HFFc6 (cell line): ENCODE results near the gene EDDM3A. TPM values are rescaled to one million over a fixed set of nuclear protein-coding genes. Genes with fewer than 3 reads are reported as not detected.
"Not testable (repeated sequence)": the region's sequence is repeated elsewhere in the genome, so short reads cannot be mapped to it uniquely, and the experiment has no call there.

Experiments
- DNase-seq: peaks from one replicate; pipeline ENCODE4 v3.0.0-alpha.2; 2018
- H3K27ac Mint-ChIP-seq: 2 replicates; pipeline ENCODE4 v1.8.0; 2020; ENCODE audit warnings: mild to moderate bottlenecking, mixed read lengths
- H3K27me3 Mint-ChIP-seq: 2 replicates; pipeline ENCODE4 v1.8.0; 2021; ENCODE audit warnings: mild to moderate bottlenecking, moderate library complexity, mixed read lengths; ENCODE audit not compliant: insufficient read depth
- H3K36me3 Mint-ChIP-seq: 2 replicates; pipeline ENCODE4 v1.8.0; 2021; ENCODE audit warnings: low read depth, mixed read lengths
- H3K4me1 Mint-ChIP-seq: 2 replicates; pipeline ENCODE4 v1.8.0; 2020; ENCODE audit warnings: low read depth, mixed read lengths
- H3K4me3 Mint-ChIP-seq: 2 replicates; pipeline ENCODE4 v1.8.0; 2020; ENCODE audit warnings: mild to moderate bottlenecking, moderate library complexity, mixed read lengths
- H3K9me3 Mint-ChIP-seq: 2 replicates; pipeline ENCODE4 v1.8.0; 2020; ENCODE audit warnings: mild to moderate bottlenecking, mixed read lengths
- CTCF ChIP-seq: fragments of 200-600 bp; sonication (generic); IDR thresholded peaks from 2 replicates; pipeline ENCODE4 v1.5.0; 2021; ENCODE audit warnings: antibody characterized with exemption, mild to moderate bottlenecking
- total RNA-seq, 6 experiments: library from RNA; stranded (reverse); fragmentation: NEBNext Ultra II Directional; extraction: Animal tissue kit (Norgen Biotek cat#: 25700); gene quantifications; 2 replicates in 1 of 6; 3 replicates in 5 of 6; pipeline ENCODE4 v1.2.3, GENCODE V29; 2021

Gene EDDM3A
- total RNA-seq, 6 experiments from 2014 or later, result not detected

DNA sequence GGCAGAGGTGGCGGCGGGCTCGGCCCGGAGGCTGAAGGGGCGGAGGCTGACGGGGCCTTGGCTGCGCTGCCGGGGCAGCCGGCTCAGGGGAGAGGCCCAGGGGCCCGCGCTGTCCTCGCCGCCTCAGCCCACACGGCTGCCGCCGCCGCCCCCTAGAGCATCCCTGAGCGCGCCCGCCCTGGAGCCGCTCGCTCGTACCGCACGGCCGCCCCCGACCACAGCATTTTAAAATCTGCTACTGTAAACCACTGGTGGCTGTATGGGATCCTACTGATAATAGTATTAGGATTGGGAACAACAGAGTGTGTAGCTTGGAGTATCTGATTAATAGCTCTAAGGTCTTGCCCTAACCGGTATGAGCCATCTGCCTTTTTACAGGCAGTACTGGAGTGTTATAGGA, 22.2 kb upstream of the EDDM3A start:
- DNase-seq, result no peak
- H3K4me3 Mint-ChIP-seq, result no peak overlapping the region
- no peaks in the 10 kb centered on the region for H3K4me1 Mint-ChIP-seq
- peaks cover 25% of the 10 kb centered on the region for H3K27me3 Mint-ChIP-seq
- no peak for TF ChIP-seq CTCF
- H3K27ac Mint-ChIP-seq, result no peak overlapping the region
- H3K9me3 Mint-ChIP-seq, result no peaks in the 10 kb centered on the region
- no peaks in the 10 kb centered on the region for H3K36me3 Mint-ChIP-seq

DNA sequence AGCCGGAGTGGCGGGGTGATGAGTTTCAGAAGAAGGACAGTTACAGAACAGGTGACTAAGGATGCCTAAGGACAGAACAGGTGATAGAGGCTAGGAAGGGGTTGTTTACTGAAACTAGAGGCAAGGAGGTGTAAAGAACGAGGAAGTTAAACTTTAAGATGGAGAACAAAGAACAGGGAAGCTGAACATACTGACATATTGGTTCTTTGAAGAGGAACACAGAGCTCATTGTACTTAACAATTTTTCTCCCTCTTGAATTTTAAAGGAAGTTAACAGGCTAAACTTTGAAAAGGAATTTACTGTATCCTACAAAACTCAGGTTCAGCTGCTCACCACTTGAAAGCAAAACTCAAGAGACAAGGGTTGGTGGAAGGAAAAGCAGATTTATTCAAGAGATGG, 19.6 kb upstream of the EDDM3A start:
- DNase-seq, H3K4me3 Mint-ChIP-seq, H3K9me3 Mint-ChIP-seq, H3K36me3 Mint-ChIP-seq, H3K27ac Mint-ChIP-seq, H3K4me1 Mint-ChIP-seq: not testable (repeated sequence)
- H3K27me3 Mint-ChIP-seq, result peaks cover 21% of the 10 kb centered on the region

DNA sequence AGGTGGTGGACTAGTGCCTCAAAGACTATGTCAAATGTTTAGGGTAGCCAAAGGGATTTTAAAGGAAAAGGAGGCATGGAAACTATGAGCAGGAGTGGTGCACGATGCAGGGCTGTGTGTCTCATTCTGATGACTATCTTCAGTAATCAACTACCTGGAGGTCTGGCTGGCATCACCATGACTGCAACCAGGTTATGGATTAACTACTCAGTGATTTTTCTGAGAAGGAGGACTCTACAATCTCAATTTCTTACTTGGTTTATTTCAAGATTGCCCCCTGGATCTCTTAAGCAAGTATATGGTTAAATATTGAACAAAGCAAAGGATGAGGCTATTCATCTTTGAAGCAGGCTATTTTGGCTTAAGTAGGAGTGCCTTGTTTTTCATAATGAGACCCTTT, 19.2 kb upstream of the EDDM3A start:
- no peak for TF ChIP-seq CTCF
- Mint-ChIP-seq H3K27ac (no peak overlapping the region), H3K36me3 (no peaks in the 10 kb centered on the region), H3K4me3 (no peak overlapping the region), H3K27me3 (peaks cover 17% of the 10 kb centered on the region), H3K9me3 (no peaks in the 10 kb centered on the region), H3K4me1 (no peaks in the 10 kb centered on the region)
- DNase-seq, result no peak

DNA sequence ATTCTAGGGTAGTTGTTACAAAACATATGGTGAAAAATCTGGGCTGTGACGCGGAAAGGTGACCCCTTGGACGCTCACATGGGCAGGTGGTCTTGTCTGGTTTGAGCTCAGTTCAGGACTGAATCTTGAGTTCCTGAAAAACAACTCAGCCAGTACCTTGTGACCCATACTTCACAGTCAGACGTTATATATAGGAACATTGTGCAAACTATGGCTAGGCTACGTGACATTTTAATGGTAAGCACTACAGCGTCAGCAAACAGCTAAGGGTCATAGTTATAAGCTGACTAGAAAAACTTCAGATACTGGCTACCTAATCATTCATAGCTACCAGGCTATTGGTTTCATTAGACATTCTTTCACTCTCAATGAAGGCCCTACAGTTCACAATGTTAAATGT, 14.8 kb upstream of the EDDM3A start:
- H3K27ac Mint-ChIP-seq, result no peak overlapping the region
- H3K9me3 Mint-ChIP-seq, result no peaks in the 10 kb centered on the region
- peaks cover 3% of the 10 kb centered on the region; the same call in 1 of the 2 replicates for H3K27me3 Mint-ChIP-seq
- DNase-seq, result no peak
- TF ChIP-seq CTCF, result no peak
- no peak overlapping the region for H3K4me3 Mint-ChIP-seq
- H3K4me1 Mint-ChIP-seq, result no peaks in the 10 kb centered on the region
- no peaks in the 10 kb centered on the region for H3K36me3 Mint-ChIP-seq

DNA sequence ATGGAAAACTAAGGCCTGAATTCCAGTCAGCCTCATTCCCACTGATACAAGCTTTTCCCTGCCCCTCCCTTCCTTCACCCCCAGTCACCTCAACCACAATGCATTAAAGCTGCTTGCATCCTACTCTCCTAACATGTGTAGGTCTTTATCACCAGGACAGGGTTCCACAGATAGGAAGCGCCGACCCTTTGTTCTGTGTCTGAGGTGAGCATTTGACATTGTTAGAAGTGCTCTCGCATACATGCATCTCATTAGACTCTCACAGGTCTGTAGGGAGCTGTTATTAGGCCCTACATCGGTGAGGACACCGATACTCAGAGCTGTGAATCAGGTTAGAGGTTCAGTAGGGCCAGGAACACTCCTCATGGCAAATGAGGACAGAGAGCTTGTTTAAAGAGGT, 13.2 kb upstream of the EDDM3A start:
- Mint-ChIP-seq H3K27me3 (peaks cover 7% of the 10 kb centered on the region; the same call in 1 of the 2 replicates), H3K4me1 (no peaks in the 10 kb centered on the region), H3K27ac (no peak overlapping the region), H3K4me3 (no peak overlapping the region), H3K9me3 (no peaks in the 10 kb centered on the region), H3K36me3 (no peaks in the 10 kb centered on the region)
- TF ChIP-seq CTCF, result no peak
- DNase-seq, result no peak

- Mint-ChIP-seq H3K4me1 (no peaks in the 10 kb centered on the region), H3K36me3 (no peaks in the 10 kb centered on the region), H3K27ac (no peak overlapping the region), H3K9me3 (no peaks in the 10 kb centered on the region), H3K4me3 (no peak overlapping the region), H3K27me3 (0 out of 2 replicates have a peak, but pooled peaks cover 4% of the 10 kb centered on the region)
- no peak for TF ChIP-seq CTCF
- DNase-seq, result no peak
Observed at GRCh38 chr14:20732979-20733635, 12.6 kb upstream of the EDDM3A start.
